Fibroblast of pulmonary artery (primary cell): Measurements from ENCODE around the gene NBPF3.
"Not testable (repeated sequence)": the region's sequence is repeated elsewhere in the genome, so short reads cannot be mapped to it uniquely, and the experiment has no call there.

Experiments
- DNase-seq: peaks from one replicate; pipeline ENCODE4 v3.0.0-alpha.2; 2010; ENCODE audit warnings: low read depth
- H3K4me3 ChIP-seq: replicated peaks from 2 replicates; pipeline ENCODE4 v1.5.1; 2011; ENCODE audit warnings: low read depth, mild to moderate bottlenecking, control low read depth, low read length, moderate library complexity
- TF ChIP-seq, protein P1 (sequence below): IDR thresholded peaks from 2 replicates; pipeline ENCODE4 v1.5.1; 2011; ENCODE audit warnings: mild to moderate bottlenecking, control low read depth, low read length, inconsistent platforms; ENCODE audit errors: missing control alignments

Gene NBPF3

DNA sequence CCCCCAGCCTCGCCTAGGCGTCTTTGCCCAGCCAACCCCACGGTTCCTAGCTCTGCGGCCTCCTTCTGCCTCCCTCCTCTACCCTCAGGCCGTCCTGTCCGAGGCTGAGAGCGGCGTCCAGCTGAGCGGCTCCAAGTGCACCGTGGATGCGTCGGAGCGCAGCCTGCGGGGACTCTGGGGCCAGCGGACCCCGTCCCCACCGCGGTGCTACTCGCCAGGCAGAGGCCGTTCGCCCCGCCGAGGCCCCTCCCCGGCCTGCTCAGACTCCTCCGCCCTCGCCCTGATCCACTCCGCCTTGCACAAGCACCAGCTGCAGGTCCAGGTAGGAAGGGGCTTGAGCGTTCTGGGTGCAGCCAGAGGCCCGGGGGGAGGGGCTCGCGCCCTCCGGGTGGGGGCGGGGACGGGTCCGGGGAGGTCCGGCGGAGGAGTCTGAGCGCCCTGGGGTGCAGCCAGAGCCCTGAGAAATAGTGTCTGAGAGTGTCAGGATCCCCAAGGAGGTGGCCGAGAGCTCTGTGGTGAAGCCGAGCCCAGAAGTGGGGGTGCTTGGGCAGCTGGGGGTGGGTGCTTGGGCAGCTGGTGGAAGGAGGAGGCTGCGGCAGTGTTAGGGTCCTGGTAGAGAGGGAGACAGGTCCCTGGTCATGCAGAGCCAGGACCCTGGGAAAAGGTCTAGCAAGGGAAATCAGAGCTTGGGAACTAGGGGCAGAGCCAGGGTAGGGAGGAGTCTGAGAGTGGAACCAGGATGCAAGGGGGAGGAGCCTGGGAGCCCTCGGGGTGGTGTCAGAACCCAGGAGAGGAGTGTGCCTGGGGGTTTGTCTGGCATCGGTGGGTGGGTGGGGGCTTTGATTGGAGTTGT, 3.2 kb upstream of the NBPF3 start:
- H3K4me3 ChIP-seq: peak overlapping the region; percentile 7
- TF ChIP-seq, protein P1, sequence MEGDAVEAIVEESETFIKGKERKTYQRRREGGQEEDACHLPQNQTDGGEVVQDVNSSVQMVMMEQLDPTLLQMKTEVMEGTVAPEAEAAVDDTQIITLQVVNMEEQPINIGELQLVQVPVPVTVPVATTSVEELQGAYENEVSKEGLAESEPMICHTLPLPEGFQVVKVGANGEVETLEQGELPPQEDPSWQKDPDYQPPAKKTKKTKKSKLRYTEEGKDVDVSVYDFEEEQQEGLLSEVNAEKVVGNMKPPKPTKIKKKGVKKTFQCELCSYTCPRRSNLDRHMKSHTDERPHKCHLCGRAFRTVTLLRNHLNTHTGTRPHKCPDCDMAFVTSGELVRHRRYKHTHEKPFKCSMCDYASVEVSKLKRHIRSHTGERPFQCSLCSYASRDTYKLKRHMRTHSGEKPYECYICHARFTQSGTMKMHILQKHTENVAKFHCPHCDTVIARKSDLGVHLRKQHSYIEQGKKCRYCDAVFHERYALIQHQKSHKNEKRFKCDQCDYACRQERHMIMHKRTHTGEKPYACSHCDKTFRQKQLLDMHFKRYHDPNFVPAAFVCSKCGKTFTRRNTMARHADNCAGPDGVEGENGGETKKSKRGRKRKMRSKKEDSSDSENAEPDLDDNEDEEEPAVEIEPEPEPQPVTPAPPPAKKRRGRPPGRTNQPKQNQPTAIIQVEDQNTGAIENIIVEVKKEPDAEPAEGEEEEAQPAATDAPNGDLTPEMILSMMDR: no peak
- no peak for DNase-seq

DNA sequence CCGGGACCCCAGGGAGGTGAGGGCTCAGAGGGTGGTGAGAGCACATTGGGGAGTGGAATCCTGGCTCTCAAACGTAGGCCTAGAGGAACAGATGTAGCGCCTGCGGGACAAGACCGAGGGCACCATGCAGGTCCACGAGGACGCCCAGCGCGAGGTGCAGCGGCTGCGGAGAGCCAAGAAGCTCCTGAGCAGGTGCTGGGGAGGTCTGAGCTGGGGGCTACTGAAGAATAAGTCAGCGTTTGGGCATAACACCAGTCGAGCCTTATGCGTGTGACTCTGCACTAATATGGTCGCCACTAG, 2.6 kb upstream of the NBPF3 start:
- H3K4me3 ChIP-seq: no peak overlapping the region
- DNase-seq: no peak
- TF ChIP-seq, protein P1: no peak

DNA sequence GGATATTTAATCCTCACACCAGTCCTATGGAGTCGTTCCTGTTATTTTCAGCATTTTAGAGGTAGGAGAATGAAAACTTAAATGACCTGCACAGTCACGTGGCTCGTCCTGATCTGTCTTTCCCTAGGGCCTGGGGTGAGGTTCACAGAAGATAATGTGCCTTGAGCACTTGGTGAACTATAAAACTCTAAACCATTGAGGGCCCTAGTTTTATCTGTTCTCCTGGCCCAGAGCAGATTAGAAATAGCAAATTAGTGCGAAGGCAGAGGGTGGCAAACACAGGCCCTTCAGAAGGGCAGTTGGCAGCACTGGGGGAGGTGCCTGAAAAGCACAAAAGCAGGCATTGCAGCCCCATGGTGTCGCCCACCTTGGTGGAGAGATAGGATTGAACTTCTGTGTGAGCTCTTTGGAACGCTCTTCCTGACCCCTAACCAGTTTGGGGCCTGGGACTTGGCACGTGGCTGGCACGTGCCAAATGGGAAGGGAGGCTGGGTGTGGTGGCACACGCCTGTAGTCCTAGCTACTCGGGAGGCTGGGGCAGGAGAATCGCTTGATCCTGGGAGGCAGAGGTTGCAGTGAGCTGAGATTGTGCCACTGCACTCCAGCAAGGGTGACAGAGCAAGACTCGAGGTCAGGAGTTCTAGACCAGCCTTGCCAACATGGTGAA, 1.2 kb upstream of the NBPF3 start:
- H3K4me3 ChIP-seq, DNase-seq: not testable (repeated sequence)

DNA sequence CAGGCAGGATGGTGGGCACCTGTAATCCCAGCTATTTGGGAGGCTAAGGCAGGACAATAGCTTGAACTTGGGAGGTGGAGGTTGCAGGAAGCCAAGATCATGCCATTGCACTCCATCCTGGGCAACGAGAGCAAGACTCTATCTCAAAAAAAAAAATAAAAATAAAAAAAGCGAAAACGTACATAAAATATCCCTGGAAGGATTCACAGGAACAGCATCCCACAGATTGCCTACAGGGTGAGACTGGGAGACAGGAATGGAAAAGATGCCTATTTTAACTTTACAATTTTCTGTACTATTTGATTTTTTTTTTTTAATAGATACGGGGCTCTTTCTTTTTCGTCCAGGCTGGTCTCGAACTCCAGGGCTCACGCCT, 604 bp upstream of the NBPF3 start:
- DNase-seq: no peak
- TF ChIP-seq, protein P1: no peak
- H3K4me3 ChIP-seq: peak overlapping the region; percentile 65

DNA sequence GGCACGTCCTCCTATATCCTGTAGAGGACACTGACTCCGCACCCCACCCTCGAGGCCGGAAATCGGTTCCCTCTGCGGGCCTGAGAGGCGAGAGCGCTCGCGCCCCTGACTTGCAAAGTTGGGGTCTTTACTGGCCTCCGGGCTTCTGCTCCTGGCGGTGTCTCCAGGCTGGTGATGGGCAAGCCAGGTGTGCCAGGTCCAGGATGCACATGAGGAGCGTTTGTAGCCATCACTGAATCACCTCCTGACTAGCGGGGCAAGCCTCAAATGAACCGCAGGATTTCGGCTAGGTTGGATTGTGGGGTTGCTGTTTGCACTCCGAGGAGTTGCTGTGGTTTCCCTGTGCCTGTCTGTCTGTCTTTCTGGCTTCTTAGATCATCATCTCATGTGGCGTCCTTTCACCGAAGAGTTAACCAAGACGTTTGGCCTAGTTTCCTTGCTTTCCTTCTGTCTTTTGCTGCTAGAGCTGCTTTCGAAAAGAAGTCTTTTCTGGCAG, 741 bp downstream of the NBPF3 start:
- peak overlapping the region; percentile 65 for H3K4me3 ChIP-seq
- not testable (repeated sequence) for DNase-seq

DNA sequence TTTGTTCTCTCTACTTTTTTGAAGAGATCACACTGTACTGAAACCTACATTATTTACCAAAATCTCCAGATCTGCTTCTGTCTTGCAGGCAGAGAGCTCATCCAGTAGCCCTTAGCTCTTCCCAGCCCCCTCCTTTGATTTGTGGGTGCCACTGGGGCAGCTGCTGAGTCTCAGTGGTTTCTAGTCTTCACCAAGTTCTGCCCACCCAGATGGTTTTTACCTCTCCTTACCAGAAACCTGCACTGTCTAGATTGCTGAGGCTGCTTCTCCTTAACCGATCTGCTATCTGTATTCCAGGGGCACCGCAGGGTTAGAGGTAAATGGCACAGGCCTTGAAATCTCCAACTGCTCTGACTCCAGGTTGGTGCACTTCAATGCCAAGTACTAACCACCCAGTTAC, 6.7 kb downstream of the NBPF3 start:
- H3K4me3 ChIP-seq, DNase-seq: not testable (repeated sequence)

DNA sequence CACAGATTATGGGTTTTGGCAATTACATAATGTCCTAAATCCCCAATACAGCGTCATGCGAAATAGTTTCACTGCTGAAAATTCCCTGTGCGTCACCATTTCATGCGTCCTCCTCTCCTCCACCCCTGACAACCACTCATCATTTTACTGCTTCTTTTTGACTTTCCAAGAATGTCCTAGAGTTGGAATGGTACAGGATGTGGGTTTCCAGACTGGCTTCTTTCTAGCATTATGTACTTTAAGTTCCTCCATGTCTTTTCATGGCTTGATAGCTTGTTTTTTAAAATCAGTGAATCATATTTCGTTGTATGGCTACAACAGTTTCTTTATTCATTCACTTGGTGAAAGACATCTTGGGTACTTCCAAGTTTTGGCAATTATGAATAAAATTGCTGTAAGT, 7.4 kb downstream of the NBPF3 start:
- TF ChIP-seq, protein P1: no peak
- H3K4me3 ChIP-seq: no peak overlapping the region
- no peak for DNase-seq

DNA sequence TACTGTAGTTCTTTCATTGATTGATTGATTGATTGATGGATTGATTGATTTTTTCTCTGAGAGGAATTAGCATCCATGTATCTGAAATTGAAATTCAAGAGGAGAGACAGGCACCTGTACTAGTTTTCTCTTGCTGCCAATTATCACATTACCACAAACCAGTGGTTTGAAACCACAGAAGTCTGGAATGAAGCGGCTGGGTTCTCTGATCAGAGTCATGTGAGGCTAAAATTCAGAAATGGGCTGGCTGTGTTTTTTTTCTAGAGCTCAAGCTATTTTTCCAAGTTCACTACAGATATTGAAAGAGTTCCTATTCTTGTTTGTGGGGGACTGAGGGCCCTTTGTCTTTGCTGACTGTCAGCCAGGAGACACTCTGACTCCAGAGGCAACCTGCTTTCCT, 10.0 kb downstream of the NBPF3 start:
- TF ChIP-seq, protein P1: no peak
- H3K4me3 ChIP-seq: no peak overlapping the region

More for the DNA sequence above, 10.0 kb downstream of the NBPF3 start:
- DNase-seq: no peak
